ENCODE data around the gene PTBP1.

PTBP1 gene

GRCh38 chr19:798415-799075, 1.3 kb downstream of the PTBP1 start:
- no peak for DNase-seq

DNA sequence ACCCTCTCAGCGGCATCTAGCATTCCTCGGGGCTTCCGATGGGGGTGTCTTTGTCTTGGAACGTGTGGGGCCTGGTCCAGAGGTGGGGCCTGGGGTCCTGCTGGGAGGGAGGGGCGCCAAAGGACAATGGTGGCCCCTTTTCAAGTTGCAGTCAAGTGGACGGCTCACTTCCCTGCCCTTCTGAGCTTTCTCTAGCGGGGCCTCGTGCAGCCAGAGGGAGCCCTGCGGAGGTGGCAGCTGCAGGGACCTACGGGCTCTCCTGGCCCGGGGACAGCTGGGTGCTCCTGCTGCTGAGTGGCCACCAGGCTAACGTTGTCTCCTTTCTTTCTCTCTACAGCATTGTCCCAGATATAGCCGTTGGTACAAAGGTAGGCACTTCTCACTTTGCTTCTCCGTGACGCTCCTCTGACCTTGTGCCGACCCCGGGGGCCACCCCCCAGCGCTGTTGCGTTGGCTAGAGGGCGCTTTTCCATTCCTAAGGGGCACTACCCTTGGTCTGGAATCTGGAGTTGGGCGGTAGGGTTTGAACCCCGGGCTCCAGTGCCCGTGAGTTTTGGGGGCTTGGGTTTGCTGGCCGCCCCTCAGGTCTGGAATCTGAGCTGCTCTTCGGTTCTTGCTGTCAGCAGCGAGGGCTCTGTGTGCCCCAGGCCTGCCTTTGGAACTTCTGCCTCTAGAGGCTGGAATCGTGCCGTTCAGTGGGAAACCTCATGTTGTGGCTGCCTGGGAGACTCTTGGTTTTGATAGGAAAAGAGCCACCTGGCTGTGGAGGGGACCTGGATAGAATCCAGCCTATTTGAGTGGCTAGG, 2.0 kb downstream of the PTBP1 start:
- peak; percentile 47 for DNase-seq

- DNase-seq: no peak
Measured at GRCh38 chr19:800360-801029, 3.2 kb downstream of the PTBP1 start.

DNA sequence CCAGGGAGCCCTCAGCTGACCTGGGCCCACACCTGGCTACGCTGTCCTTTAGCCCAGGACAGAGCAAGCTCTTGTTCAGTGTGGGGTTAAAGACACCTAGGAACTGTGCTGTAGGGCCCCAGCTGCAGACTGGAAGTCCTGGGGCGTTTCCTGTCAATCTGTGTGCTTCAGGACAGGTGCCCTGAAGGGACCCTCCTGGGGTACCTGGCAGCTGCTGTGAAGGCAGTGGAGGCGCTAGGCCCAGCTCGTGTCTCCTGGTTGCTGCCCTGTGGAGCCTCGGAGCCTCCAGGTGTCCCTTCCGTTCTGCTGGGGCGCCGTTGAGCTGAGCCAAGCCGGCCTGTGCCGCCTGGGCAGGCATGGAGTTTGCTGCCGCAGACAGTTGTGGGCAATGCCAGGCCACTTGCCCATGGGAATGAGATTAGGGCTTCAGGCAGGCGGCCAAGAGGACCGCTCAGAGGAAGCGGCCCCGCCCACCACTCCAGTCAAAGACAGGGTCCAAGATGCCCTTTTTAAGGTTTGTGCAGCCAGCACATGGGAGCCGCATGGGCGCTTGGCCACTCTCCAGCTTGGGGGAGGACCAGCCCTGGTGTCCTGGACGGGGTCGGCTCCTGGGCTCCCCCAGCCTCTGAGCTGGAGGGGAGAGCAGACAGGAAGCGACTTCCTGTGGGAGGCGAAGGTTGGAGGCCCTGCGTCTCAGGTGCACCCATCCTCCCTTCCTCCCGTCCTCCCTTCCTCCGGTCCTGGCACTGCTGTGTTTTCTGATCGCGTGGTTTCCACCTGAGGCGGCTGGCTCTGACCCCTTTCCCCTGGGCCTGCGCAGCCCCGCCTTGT, 4.0 kb downstream of the PTBP1 start:
- DNase-seq: peak; percentile 73

- DNase-seq: no peak
Measured at GRCh38 chr19:801861-802497, 4.7 kb downstream of the PTBP1 start.

GRCh38 chr19:802498-803098, 5.3 kb downstream of the PTBP1 start:
- no peak for DNase-seq

GRCh38 chr19:803099-803561, 5.9 kb downstream of the PTBP1 start:
- DNase-seq: no peak

- no peak for DNase-seq
Measured at GRCh38 chr19:803686-804418, 6.6 kb downstream of the PTBP1 start.

GRCh38 chr19:804419-805165, 7.3 kb downstream of the PTBP1 start:
- no peak for DNase-seq

DNA sequence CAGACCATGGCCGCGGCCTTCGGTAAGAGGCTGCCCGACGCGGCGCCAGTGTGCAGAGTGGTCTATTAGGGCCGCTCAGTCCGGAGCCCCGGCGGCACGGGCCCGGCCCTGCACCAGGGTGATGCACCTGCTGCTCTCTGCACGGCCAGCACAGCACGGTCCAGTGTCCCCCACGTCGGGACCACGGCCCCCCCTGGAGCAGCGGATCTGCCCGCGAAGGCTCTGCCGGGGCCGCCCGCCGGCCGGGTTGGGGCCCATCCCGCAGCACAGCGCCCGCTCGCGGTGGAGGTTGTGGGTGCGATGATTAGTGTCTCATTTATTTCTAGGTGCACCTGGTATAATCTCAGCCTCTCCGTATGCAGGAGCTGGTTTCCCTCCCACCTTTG, 7.9 kb downstream of the PTBP1 start:
- DNase-seq: no peak

GRCh38 chr19:805600-806550, 8.6 kb downstream of the PTBP1 start:
- DNase-seq: no peak

- no peak for DNase-seq
Measured at GRCh38 chr19:806815-807421, 9.7 kb downstream of the PTBP1 start.

DNA sequence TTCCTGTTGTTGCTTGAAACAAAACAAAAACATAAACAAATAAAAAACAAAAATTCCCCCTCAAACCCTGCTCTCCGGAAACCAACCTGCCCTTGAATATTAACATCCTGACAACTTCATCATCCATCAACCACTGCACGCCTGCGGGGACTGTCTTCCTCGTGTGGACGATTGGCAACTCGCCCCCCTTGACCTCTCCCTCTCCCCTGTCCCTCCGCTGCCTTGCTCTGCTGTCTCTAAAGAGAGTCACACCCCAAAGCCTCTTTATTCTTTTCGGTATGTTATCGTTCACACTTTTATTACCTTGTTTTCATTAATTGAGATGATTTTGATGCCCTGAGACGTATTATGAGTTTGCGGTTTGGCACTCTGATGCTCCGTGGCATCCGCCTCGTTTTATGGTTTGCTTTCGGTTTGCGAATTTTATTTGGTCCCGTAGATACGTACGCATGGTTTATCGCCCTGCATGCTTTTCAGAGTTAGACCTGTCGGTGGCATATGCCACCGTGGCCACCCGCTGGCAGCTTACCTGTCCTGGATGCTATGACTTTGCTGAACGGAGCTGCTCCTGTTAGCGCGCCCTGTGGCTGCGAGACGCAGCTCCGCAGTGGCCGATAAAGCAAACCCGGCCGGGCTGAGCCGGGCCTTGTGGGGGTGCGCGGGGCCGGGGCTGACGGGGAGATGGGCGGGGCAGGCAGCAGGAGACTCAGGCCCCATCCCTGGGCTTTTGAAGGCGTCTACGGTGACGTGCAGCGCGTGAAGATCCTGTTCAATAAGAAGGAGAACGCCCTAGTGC, 10.6 kb downstream of the PTBP1 start:
- DNase-seq: no peak

- DNase-seq: no peak
Measured at GRCh38 chr19:808423-808775, 11.1 kb downstream of the PTBP1 start.

GRCh38 chr19:810077-810855, 13.0 kb downstream of the PTBP1 start:
- DNase-seq: no peak

DNA sequence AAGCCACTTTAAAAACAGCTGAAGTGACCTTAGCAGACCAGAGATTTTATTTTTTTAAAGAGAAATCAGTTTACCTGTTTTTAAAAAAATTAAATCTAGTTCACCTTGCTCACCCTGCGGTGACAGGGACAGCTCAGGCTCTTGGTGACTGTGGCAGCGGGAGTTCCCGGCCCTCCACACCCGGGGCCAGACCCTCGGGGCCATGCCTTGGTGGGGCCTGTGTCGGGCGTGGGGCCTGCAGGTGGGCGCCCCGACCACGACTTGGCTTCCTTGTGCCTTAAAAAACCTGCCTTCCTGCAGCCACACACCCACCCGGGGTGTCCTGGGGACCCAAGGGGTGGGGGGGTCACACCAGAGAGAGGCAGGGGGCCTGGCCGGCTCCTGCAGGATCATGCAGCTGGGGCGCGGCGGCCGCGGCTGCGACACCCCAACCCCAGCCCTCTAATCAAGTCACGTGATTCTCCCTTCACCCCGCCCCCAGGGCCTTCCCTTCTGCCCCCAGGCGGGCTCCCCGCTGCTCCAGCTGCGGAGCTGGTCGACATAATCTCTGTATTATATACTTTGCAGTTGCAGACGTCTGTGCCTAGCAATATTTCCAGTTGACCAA, 13.7 kb downstream of the PTBP1 start:
- no peak for DNase-seq

DNA sequence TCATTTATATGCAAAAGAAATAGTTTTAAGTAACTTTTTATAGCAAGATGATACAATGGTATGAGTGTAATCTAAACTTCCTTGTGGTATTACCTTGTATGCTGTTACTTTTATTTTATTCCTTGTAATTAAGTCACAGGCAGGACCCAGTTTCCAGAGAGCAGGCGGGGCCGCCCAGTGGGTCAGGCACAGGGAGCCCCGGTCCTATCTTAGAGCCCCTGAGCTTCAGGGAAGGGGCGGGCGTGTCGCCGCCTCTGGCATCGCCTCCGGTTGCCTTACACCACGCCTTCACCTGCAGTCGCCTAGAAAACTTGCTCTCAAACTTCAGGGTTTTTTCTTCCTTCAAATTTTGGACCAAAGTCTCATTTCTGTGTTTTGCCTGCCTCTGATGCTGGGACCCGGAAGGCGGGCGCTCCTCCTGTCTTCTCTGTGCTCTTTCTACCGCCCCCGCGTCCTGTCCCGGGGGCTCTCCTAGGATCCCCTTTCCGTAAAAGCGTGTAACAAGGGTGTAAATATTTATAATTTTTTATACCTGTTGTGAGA, 14.3 kb downstream of the PTBP1 start:
- DNase-seq: no peak
